Esophagus muscularis mucosa (tissue), 4 donors: ENCODE measurements around the gene CCNF. TPM values are rescaled to one million over a fixed set of nuclear protein-coding genes. Genes with fewer than 3 reads are reported as not detected.

Experiments
- DNase-seq: peaks from one replicate; pipeline ENCODE4 v3.0.0-alpha.2; 2017; ENCODE audit errors: extremely low spot score
- H3K27ac ChIP-seq, 4 donors: fragments of 200-600 bp; sonication (generic); replicated peaks in 1 of 4; 1 replicate in 3 of 4; 2 replicates in 1 of 4; pipeline ENCODE4 v1.5.1; 2016 to 2019; ENCODE audit warnings: mild to moderate bottlenecking in 1 of 4
- H3K27me3 ChIP-seq, 4 donors: fragments of 200-600 bp; sonication (generic); one replicate each; pipeline versions ENCODE4 v1.5.1 to v1.6.0; 2016 to 2019
- H3K36me3 ChIP-seq, 4 donors: fragments of 200-600 bp; sonication (generic); one replicate each; pipeline ENCODE4 v1.5.1; 2016 to 2019
- H3K4me1 ChIP-seq, 4 donors: fragments of 200-600 bp; sonication (generic); one replicate each; pipeline ENCODE4 v1.5.1; 2016 to 2019
- H3K4me3 ChIP-seq, 4 donors: fragments of 200-600 bp; sonication (generic); 1 replicate in 2 of 4; 2 replicates in 2 of 4; pipeline ENCODE4 v1.5.1; 2016 to 2019; ENCODE audit warnings: mild to moderate bottlenecking in 4 of 4, moderate library complexity in 1 of 4
- H3K9me3 ChIP-seq, 4 donors: fragments of 200-600 bp; sonication (generic); 1 replicate in 3 of 4; 2 replicates in 1 of 4; pipeline ENCODE4 v1.5.1; 2016 to 2019
- EP300 ChIP-seq: sonication (generic); formaldehyde crosslinking; IDR thresholded peaks from one replicate; pipeline ENCODE4 v1.6.1; 2017; ENCODE audit warnings: antibody characterized with exemption
- POLR2A ChIP-seq: fragments of 450-650 bp; IDR thresholded peaks from one replicate; pipeline ENCODE4 v1.6.1; 2017; ENCODE audit warnings: antibody characterized with exemption, moderate library complexity, mild to moderate bottlenecking, low read depth
- POLR2AphosphoS5 ChIP-seq, 2 donors: sonication (generic); formaldehyde crosslinking; IDR thresholded peaks; one replicate each; pipeline ENCODE4 v1.6.1; 2017; ENCODE audit warnings: antibody characterized with exemption in 2 of 2
- WGBS: methylation state at CpG from one replicate; pipeline ENCODE4 v1.1.5; 2018; 5-methylcytosine and 5-hydroxymethylcytosine counted together
- intact Hi-C: fragments of 100-400 bp; cut with DNase I; formaldehyde crosslinking; loops from one replicate; pipeline ENCODE4 v1.15.1; 2023
- total RNA-seq, 4 donors: library from RNA; depleted of rRNA; stranded (reverse); fragments of >200 nt; gene quantifications; one replicate each; pipeline versions ENCODE4 v1.1.0 to v1.2.1, GENCODE V29; 2016
- TF ChIP-seq, protein P1 (sequence below), 3 experiments: fragments of 200-600 bp in 2 of 3; fragments of 450-650 bp in 1 of 3; sonication (generic) in 2 of 3; IDR thresholded peaks; one replicate each; pipeline ENCODE4 v1.5.1; 2017 to 2019; ENCODE audit warnings: antibody characterized with exemption in 3 of 3, mild to moderate bottlenecking in 2 of 3, moderate library complexity in 1 of 3

CCNF gene
- total RNA-seq, 4 donors from 2014 or later = 0.83 to 2.5 (median 1.5) TPM

DNA sequence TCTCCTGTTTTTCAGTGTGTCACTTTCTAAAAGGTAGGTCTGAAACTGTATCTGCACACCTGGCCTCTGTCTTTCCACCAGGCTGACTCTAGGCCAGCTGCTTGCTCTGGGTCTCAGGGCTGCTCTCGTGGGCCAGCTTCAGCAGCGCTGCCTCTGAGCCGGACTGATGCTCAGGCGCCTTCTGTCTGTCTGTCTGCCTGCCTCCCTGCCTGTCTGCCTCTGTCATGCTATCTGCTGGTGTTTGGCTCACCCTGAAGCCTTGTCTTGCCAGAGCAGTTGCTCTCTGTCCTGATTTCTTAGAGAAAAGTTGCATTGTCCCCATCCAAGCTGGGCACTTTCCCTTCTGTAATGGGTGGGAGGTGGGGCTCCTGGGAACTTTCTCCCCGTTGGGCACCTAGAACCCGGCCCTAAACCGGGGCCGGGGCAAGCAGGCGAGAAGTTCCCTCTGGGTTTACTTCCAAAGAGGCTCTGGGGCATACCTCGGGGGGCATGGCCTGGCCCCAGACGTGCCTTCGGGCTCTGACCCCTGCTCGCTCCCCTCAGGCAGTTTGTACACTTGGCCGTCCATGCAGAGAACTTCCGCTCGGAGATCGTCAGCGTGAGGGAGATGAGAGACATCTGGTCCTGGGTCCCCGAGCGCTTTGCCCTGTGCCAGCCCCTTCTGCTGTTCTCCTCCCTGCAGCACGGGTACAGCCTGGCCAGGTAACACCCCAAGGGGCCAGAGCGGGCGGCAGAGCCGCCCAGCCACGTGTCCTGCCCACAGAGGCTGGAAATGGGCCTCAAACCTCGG is 68.6 kb downstream of the CCNF start:
- peaks cover 13 to 46% (median 30%) of the 10 kb centered on the region in 4 donors for H3K36me3 ChIP-seq
- peaks cover 41 to 46% (median 44%) of the 10 kb centered on the region in 4 donors for H3K4me1 ChIP-seq
- peak overlapping the region in 2 of 4 donors; percentile 25 to 43 for H3K27ac ChIP-seq
- no peak for DNase-seq
- no peaks in the 10 kb centered on the region for H3K9me3 ChIP-seq
- H3K27me3 ChIP-seq = no peaks in the 10 kb centered on the region
- H3K4me3 ChIP-seq = no peak overlapping the region
- TF ChIP-seq, protein P1, sequence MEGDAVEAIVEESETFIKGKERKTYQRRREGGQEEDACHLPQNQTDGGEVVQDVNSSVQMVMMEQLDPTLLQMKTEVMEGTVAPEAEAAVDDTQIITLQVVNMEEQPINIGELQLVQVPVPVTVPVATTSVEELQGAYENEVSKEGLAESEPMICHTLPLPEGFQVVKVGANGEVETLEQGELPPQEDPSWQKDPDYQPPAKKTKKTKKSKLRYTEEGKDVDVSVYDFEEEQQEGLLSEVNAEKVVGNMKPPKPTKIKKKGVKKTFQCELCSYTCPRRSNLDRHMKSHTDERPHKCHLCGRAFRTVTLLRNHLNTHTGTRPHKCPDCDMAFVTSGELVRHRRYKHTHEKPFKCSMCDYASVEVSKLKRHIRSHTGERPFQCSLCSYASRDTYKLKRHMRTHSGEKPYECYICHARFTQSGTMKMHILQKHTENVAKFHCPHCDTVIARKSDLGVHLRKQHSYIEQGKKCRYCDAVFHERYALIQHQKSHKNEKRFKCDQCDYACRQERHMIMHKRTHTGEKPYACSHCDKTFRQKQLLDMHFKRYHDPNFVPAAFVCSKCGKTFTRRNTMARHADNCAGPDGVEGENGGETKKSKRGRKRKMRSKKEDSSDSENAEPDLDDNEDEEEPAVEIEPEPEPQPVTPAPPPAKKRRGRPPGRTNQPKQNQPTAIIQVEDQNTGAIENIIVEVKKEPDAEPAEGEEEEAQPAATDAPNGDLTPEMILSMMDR (IDR thresholded peaks at IDR 0.05) = no peak
- TF ChIP-seq EP300 = no peak
- TF ChIP-seq POLR2A = no peak
- TF ChIP-seq POLR2AphosphoS5 (IDR thresholded peaks at IDR 0.05) = no peak
- intact Hi-C loops = no loop called here
- 66% methylated on average over 16 of the region's 26 CpGs for WGBS

DNA sequence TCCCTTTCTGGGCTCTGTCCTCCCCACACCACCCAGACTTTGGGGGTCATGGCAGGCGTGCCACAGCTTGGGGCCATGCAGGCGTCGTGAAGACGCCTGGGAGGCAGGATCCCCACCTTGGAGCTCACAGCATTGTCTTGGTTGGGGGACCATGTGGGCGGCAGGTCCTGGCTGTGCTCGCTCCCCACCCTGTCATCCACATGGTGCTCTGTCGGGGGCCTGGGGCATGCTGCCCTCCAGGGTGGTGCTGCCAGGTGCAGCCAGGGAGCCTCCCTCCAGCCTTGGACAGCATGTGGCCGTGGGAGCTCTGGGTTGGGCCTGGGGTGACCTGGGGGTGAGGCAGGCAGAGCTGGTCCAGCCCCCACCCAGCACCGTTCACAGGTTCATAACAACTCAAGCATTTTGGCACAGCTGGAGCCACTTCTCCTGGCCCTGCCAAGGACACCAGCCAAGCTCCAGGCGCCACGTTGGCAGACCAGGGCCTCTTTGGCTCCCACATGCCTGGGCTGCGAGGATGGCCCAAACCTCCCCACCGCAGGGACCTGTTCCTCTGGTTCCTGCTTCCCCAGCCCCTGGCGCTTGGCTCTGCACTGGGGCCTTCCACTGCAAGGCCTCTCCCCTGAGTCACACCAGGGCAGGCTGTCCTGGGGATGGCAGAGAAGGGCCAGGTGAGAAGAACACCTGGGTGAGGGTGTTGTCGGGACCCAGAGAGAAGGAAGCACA is 69.4 kb downstream of the CCNF start:
- Histone ChIP-seq H3K36me3 (peaks cover 13 to 46% (median 30%) of the 10 kb centered on the region in 4 donors), H3K27me3 (no peaks in the 10 kb centered on the region), H3K4me3 (no peak overlapping the region), H3K9me3 (no peaks in the 10 kb centered on the region), H3K27ac (peak overlapping the region in 2 of 4 donors; percentile 25 to 43), H3K4me1 (peaks cover 42 to 48% (median 45%) of the 10 kb centered on the region in 4 donors)
- WGBS = 73% methylated on average over 6 of the region's 15 CpGs
- intact Hi-C loops = no loop called here
- DNase-seq = no peak
- no peak for TF ChIP-seq POLR2AphosphoS5 (IDR thresholded peaks at IDR 0.05)
- TF ChIP-seq, protein P1 (IDR thresholded peaks at IDR 0.05) = no peak
- no peak for TF ChIP-seq EP300
- TF ChIP-seq POLR2A = no peak

DNA sequence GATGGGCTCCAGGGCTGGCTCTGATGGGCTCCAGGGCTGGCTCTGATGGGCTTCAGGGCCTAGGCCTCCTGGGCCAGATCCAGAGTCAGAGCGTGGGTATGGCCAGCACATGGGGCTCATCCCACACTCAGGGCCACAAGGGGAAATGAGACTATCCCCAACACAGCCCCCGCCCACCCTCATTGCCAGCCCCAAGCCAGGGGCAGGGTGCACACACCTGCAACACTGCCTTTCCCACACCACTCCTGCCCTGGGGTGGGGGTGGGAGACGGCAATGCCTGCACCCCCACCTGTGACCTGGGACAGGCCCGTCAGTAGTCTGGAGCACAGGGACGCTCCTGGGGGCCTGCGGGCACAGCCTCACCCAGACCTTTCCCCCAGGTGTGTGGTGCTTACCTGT is 70.2 kb downstream of the CCNF start:
- DNase-seq = no peak
- WGBS = 97% methylated on average over 4 of the region's 6 CpGs
- Histone ChIP-seq H3K27me3 (no peaks in the 10 kb centered on the region), H3K9me3 (no peaks in the 10 kb centered on the region), H3K27ac (no peak overlapping the region), H3K4me3 (no peak overlapping the region), H3K36me3 (peaks cover 13 to 46% (median 30%) of the 10 kb centered on the region in 4 donors), H3K4me1 (peaks cover 42 to 48% (median 45%) of the 10 kb centered on the region in 4 donors)
- intact Hi-C loops = no loop called here
- TF ChIP-seq POLR2AphosphoS5 (IDR thresholded peaks at IDR 0.05) (no peak), EP300 (no peak), POLR2A (no peak)
- TF ChIP-seq, protein P1 (IDR thresholded peaks at IDR 0.05) = no peak

DNA sequence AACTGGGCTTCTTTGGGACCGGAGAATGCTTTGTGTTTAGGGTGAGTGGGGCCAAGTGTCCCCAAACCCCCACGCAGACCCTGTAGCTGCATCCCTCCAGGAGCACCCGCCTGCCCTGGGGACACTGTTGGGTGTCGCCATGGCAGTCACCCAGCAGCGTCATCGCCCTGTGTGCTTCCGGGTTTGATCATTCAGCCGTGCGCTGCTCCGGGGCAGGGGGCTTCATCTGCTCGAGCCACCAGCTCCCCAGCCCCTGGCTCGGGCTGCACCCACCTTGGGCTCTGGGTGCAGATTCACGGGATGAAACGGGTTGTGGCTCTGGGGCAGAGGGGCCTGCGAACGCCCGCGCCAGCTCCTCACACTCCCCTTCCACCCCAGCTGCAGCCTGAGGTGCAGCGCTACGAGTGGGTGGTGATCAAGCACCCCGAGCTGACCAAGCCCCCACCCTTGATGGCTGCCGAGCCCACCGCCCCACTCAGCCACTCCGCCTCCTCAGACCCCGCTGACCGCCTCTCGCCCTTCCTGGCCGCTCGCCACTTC is 70.7 kb downstream of the CCNF start:
- Histone ChIP-seq H3K4me1 (peaks cover 42 to 48% (median 45%) of the 10 kb centered on the region in 4 donors), H3K27me3 (no peaks in the 10 kb centered on the region), H3K27ac (no peak overlapping the region), H3K4me3 (no peak overlapping the region), H3K36me3 (peaks cover 13 to 46% (median 30%) of the 10 kb centered on the region in 4 donors), H3K9me3 (no peaks in the 10 kb centered on the region)
- intact Hi-C loops = loop anchor here (2.0 to 10.0 kb wide), 4 partner anchors 43 to 235 kb away; partner anchors contain the start of genes ABCA3, CCNF and RNPS1
- TF ChIP-seq, protein P1 (IDR thresholded peaks at IDR 0.05) = no peak
- TF ChIP-seq EP300 (no peak), POLR2A (no peak), POLR2AphosphoS5 (IDR thresholded peaks at IDR 0.05) (no peak)
- DNase-seq = no peak
- WGBS = 88% methylated on average over 18 of the region's 29 CpGs
